GM21367 (cell line): ENCODE data around the gene TUBB1.
"Not testable (repeated sequence)": the region's sequence is repeated elsewhere in the genome, so short reads cannot be mapped to it uniquely, and the experiment has no call there.

ENCODE experiments used
- ATAC-seq: cut with Tn5 transposase; IDR thresholded peaks from one replicate; pipeline ENCODE4 v1.9.1; 2021; ENCODE audit not compliant: unreplicated experiment

The TUBB1 gene

GRCh38 chr20:59005523-59006166, 13.6 kb upstream of the TUBB1 start:
- ATAC-seq: no peak

- no peak for ATAC-seq
Observed at GRCh38 chr20:59006167-59006863, 12.9 kb upstream of the TUBB1 start.

- ATAC-seq: no peak
Observed at GRCh38 chr20:59006864-59007664, 12.2 kb upstream of the TUBB1 start, which contains the start of gene CTSZ. Gene CTSZ (minus strand): TSS chr20:59007254. CDS start chr20:59007128, 126 bp downstream.

- ATAC-seq: peak; percentile 28
Observed at GRCh38 chr20:59007665-59008511, 11.3 kb upstream of the TUBB1 start.

- ATAC-seq: no peak
Observed at GRCh38 chr20:59008715-59009336, 10.4 kb upstream of the TUBB1 start.

GRCh38 chr20:59010321-59010994, 8.8 kb upstream of the TUBB1 start:
- ATAC-seq: no peak

- no peak for ATAC-seq
Observed at GRCh38 chr20:59010995-59011873, 8.0 kb upstream of the TUBB1 start.

- ATAC-seq: not testable (repeated sequence)
Observed at GRCh38 chr20:59011874-59012157, 7.4 kb upstream of the TUBB1 start.

- no peak for ATAC-seq
Observed at GRCh38 chr20:59013031-59013951, 5.9 kb upstream of the TUBB1 start.

- ATAC-seq: no peak
Observed at GRCh38 chr20:59013959-59014608, 5.1 kb upstream of the TUBB1 start.

- no peak for ATAC-seq
Observed at GRCh38 chr20:59014680-59015389, 4.4 kb upstream of the TUBB1 start.

GRCh38 chr20:59015411-59015810, 3.8 kb upstream of the TUBB1 start:
- ATAC-seq: no peak

GRCh38 chr20:59015812-59016711, 3.2 kb upstream of the TUBB1 start:
- ATAC-seq: no peak

- ATAC-seq: no peak
Observed at GRCh38 chr20:59016795-59017492, 2.3 kb upstream of the TUBB1 start.

- ATAC-seq: no peak
Observed at GRCh38 chr20:59017493-59018231, 1.6 kb upstream of the TUBB1 start.
